Liver (tissue), 9 donors: ENCODE measurements around the gene TMEM161B. TPM values are rescaled to one million over a fixed set of nuclear protein-coding genes. Genes with fewer than 3 reads are reported as not detected.

Experiments used
- DNase-seq: peaks from one replicate; pipeline ENCODE4 v3.0.0-alpha.2; 2017; ENCODE audit warnings: low spot score
- H3K27ac ChIP-seq, 2 donors: one replicate each; pipeline ENCODE4 v1.7.0; 2013; ENCODE audit warnings: inconsistent platforms in 2 of 2, low read length in 2 of 2, control low read depth in 1 of 2, low read depth in 1 of 2, mild to moderate bottlenecking in 1 of 2
- H3K27me3 ChIP-seq, 4 donors: one replicate each; pipeline versions ENCODE4 v1.6.1 to v1.7.0; 2013; ENCODE audit warnings: low read length in 3 of 4, inconsistent platforms in 1 of 4, mild to moderate bottlenecking in 1 of 4, moderate library complexity in 1 of 4; ENCODE audit not compliant: control insufficient read depth in 4 of 4, insufficient read depth in 4 of 4
- H3K36me3 ChIP-seq, 4 donors: one replicate each; pipeline versions ENCODE4 v1.6.1 to v1.7.0; 2013; ENCODE audit warnings: low read length in 3 of 4, mild to moderate bottlenecking in 3 of 4, low read depth in 1 of 4, moderate library complexity in 1 of 4; ENCODE audit not compliant: control insufficient read depth in 4 of 4, insufficient read depth in 3 of 4
- H3K4me1 ChIP-seq, 4 donors: one replicate each; pipeline versions ENCODE4 v1.6.1 to v1.7.0; 2013; ENCODE audit warnings: low read length in 3 of 4, mild to moderate bottlenecking in 3 of 4, moderate library complexity in 1 of 4; ENCODE audit not compliant: control insufficient read depth in 4 of 4, insufficient read depth in 4 of 4
- H3K4me3 ChIP-seq, 3 donors: one replicate each; pipeline versions ENCODE4 v1.6.1 to v1.7.0; 2013; ENCODE audit warnings: low read length in 3 of 3, control low read depth in 1 of 3, low read depth in 1 of 3, mild to moderate bottlenecking in 1 of 3
- H3K9ac ChIP-seq, 2 donors: one replicate each; pipeline ENCODE4 v1.7.0; 2013; ENCODE audit warnings: low read length in 2 of 2, mild to moderate bottlenecking in 2 of 2, moderate library complexity in 2 of 2, control low read depth in 1 of 2, low read depth in 1 of 2
- H3K9me3 ChIP-seq, 4 donors: one replicate each; pipeline versions ENCODE4 v1.6.1 to v1.7.0; 2013; ENCODE audit warnings: low read length in 3 of 4; ENCODE audit not compliant: control insufficient read depth in 4 of 4
- CTCF ChIP-seq: fragments of 150-350 bp; IDR thresholded peaks from 2 replicates; pipeline ENCODE4 v1.5.1; 2017; ENCODE audit warnings: improper control_type of control experiment, low read depth, low read length; ENCODE audit not compliant: missing input control
- FOXA1 ChIP-seq: IDR thresholded peaks from 2 replicates; pipeline ENCODE4 v1.6.1; 2016; ENCODE audit warnings: antibody characterized with exemption
- GABPA ChIP-seq, 2 donors: IDR thresholded peaks in 1 of 2; conservative IDR thresholded peaks in 1 of 2; 2 replicates each; pipeline ENCODE4 v1.6.1; 2016; ENCODE audit warnings: antibody characterized with exemption in 2 of 2, mild to moderate bottlenecking in 1 of 2, moderate library complexity in 1 of 2
- JUND ChIP-seq, 2 donors: IDR thresholded peaks; 2 replicates each; pipeline ENCODE4 v1.6.1; 2016; ENCODE audit warnings: antibody characterized with exemption in 2 of 2
- NR2F2 ChIP-seq: IDR thresholded peaks from 2 replicates; pipeline ENCODE4 v1.6.1; 2016; ENCODE audit warnings: antibody characterized with exemption
- REST ChIP-seq: IDR thresholded peaks from 2 replicates; pipeline ENCODE4 v1.6.1; 2016; ENCODE audit warnings: antibody characterized with exemption, mild to moderate bottlenecking
- YY1 ChIP-seq: IDR thresholded peaks from 2 replicates; pipeline ENCODE4 v1.6.1; 2016; ENCODE audit warnings: antibody characterized with exemption, mild to moderate bottlenecking
- ZBTB33 ChIP-seq: IDR thresholded peaks from 2 replicates; pipeline ENCODE4 v1.6.1; 2016; ENCODE audit warnings: antibody characterized with exemption
- WGBS: extraction: QIAGEN DNeasy Blood & Tissue Kit; methylation state at CpG from one replicate; pipeline ENCODE4 v1.1.7; 2013; 5-methylcytosine and 5-hydroxymethylcytosine counted together
- polyA plus RNA-seq, 2 donors: library from polyadenylated mRNA; stranded (reverse) in 1 of 2; unstranded in 1 of 2; fragments of 200-250 nt in 1 of 2; fragments of >200 nt in 1 of 2; fragmentation: Nextera tagmentation in 1 of 2; extraction: Ambion mirVana in 1 of 2; gene quantifications; one replicate each; pipeline versions ENCODE4 v1.2.1 to v1.2.3, GENCODE V29; 2013 to 2015
- total RNA-seq, 2 donors: library from RNA; depleted of rRNA; stranded (reverse); fragments of >200 nt; gene quantifications; one replicate each; pipeline ENCODE4 v1.2.3, GENCODE V29; 2014
- TF ChIP-seq, protein P1 (sequence below): IDR thresholded peaks from 2 replicates; pipeline ENCODE4 v1.6.1; 2016; ENCODE audit warnings: antibody characterized with exemption
- TF ChIP-seq, protein P2 (sequence below): IDR thresholded peaks from 2 replicates; pipeline ENCODE4 v1.6.1; 2016; ENCODE audit warnings: antibody characterized with exemption
- donor health status: healthy.
- donor health status: healthy.
- donor health status: healthy.
- donor health status: healthy.
- donor health status: healthy.

TMEM161B gene
- total and polyA plus RNA-seq, 4 donors = 3.9 to 14.2 (median 8.6) TPM

DNA sequence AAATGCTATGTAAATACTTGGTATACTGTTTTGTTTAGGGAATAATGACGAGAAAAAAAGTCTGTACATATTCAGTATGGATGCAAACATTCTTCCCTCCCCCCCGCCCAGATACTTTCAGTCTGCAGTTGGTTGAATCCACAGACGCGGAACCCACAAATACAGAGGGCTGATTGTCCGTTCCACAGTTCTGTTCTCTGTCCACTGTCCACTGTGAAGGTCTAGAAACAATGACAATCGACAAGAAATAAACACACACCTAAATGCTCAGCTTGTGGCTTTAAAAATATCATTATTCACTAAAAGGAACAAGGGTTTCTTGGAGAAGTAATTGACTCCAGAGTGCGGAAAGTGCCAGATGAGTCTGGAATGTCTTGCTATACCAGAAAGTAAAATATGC lies 109.1 kb downstream of the TMEM161B start (continued):
- TF ChIP-seq REST = no peak

DNA sequence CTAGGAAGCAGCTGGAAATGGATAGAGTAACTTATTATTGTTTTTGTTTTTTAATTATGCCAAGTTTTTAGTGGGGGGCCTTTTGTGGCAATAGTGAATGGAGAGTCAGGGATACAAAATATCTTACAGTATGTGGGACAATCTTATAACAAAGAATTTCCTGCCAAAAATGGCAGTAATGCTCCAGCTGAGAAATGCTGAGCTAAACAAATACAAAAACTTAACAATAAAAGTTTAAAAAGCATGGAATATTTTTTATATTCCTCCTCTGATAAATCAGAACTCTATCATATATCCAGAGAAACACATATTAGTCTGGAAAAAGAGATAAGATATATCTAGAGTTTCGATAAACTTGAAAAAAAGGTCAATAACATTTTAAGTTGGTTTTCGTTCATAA lies 110.6 kb downstream of the TMEM161B start:
- Histone ChIP-seq H3K4me3 (no peak overlapping the region), H3K27ac (no peak overlapping the region), H3K36me3 (no peaks in the 10 kb centered on the region), H3K9ac (no peak overlapping the region), H3K4me1 (no peaks in the 10 kb centered on the region), H3K27me3 (no peaks in the 10 kb centered on the region), H3K9me3 (no peaks in the 10 kb centered on the region)
- DNase-seq = no peak
- WGBS = 87% methylated on average over 2 of the region's 2 CpGs
- TF ChIP-seq REST (no peak), YY1 (no peak), GABPA (IDR thresholded peaks at IDR 0.05 in 1 of 2, conservative IDR thresholded peaks at IDR 0.05 in 1 of 2) (no peak), CTCF (no peak), JUND (IDR thresholded peaks at IDR 0.05) (no peak), FOXA1 (no peak), ZBTB33 (no peak), NR2F2 (no peak)
- TF ChIP-seq, protein P1, sequence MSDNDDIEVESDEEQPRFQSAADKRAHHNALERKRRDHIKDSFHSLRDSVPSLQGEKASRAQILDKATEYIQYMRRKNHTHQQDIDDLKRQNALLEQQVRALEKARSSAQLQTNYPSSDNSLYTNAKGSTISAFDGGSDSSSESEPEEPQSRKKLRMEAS = no peak
- TF ChIP-seq, protein P2, sequence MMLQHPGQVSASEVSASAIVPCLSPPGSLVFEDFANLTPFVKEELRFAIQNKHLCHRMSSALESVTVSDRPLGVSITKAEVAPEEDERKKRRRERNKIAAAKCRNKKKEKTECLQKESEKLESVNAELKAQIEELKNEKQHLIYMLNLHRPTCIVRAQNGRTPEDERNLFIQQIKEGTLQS = no peak
